HUES64 (cell line): ENCODE results near the gene AGER.

ENCODE experiments used
- H3K27ac ChIP-seq: 2 replicates; pipeline ENCODE4 v1.7.0; 2013; ENCODE audit warnings: low read depth, low read length, inconsistent platforms
- H3K27me3 ChIP-seq: 2 replicates; pipeline ENCODE4 v1.6.1; 2013; ENCODE audit warnings: mild to moderate bottlenecking, low read length; ENCODE audit not compliant: insufficient read depth
- H3K36me3 ChIP-seq: 2 replicates; pipeline ENCODE4 v1.6.1; 2013; ENCODE audit warnings: mild to moderate bottlenecking, low read length; ENCODE audit not compliant: insufficient read depth
- H3K4me1 ChIP-seq: 2 replicates; pipeline ENCODE4 v1.6.1; 2013; ENCODE audit warnings: mild to moderate bottlenecking, low read length, moderate library complexity; ENCODE audit not compliant: insufficient read depth
- H3K4me3 ChIP-seq: 2 replicates; pipeline ENCODE4 v1.5.1; 2013; ENCODE audit warnings: mild to moderate bottlenecking, low read length, moderate library complexity
- H3K9ac ChIP-seq: 2 replicates; pipeline ENCODE4 v1.6.1; 2013; ENCODE audit warnings: mild to moderate bottlenecking, low read depth, low read length
- H3K9me3 ChIP-seq: 2 replicates; pipeline ENCODE4 v1.6.1; 2013; ENCODE audit warnings: low read depth, low read length; ENCODE audit not compliant: insufficient read depth
- WGBS: fragments of 150-250, 120-280 bp; methylation state at CpG from one replicate; pipeline ENCODE4 v1.1.7; 2013; ENCODE audit warnings: missing lambda C conversion rate; 5-methylcytosine and 5-hydroxymethylcytosine counted together

The AGER gene

GRCh38 chr6:32183483-32184083 lies 470 bp downstream of the AGER start:
- no peak overlapping the region for H3K4me3 ChIP-seq
- H3K27me3 ChIP-seq = no peaks in the 10 kb centered on the region
- WGBS = 94% methylated on average over 15 of the region's 15 CpGs
- no peak overlapping the region for H3K9ac ChIP-seq
- no peak overlapping the region; the same call in 1 of the 2 replicates for H3K27ac ChIP-seq
- H3K4me1 ChIP-seq = no peaks in the 10 kb centered on the region
- H3K9me3 ChIP-seq = no peaks in the 10 kb centered on the region
- peaks cover 62% of the 10 kb centered on the region for H3K36me3 ChIP-seq

- Histone ChIP-seq H3K27ac (no peak overlapping the region; the same call in 1 of the 2 replicates), H3K9ac (no peak overlapping the region), H3K4me1 (no peaks in the 10 kb centered on the region), H3K27me3 (no peaks in the 10 kb centered on the region), H3K9me3 (no peaks in the 10 kb centered on the region), H3K36me3 (peaks cover 60% of the 10 kb centered on the region), H3K4me3 (no peak overlapping the region)
- 92% methylated on average over 3 of the region's 3 CpGs for WGBS
Measured at GRCh38 chr6:32183030-32183429, 1.0 kb downstream of the AGER start.

- no peaks in the 10 kb centered on the region for H3K27me3 ChIP-seq
- H3K4me3 ChIP-seq = no peak overlapping the region
- H3K9ac ChIP-seq = no peak overlapping the region
- H3K4me1 ChIP-seq = no peaks in the 10 kb centered on the region
- peaks cover 56% of the 10 kb centered on the region for H3K36me3 ChIP-seq
- 94% methylated on average over 10 of the region's 10 CpGs for WGBS
- H3K9me3 ChIP-seq = no peaks in the 10 kb centered on the region
- no peak overlapping the region for H3K27ac ChIP-seq
Measured at GRCh38 chr6:32182555-32182981, 1.5 kb downstream of the AGER start.

- Histone ChIP-seq H3K36me3 (peaks cover 50% of the 10 kb centered on the region), H3K9ac (no peak overlapping the region)
- WGBS = 95% methylated on average over 10 of the region's 10 CpGs
Measured at GRCh38 chr6:32181915-32182529, 2.0 kb downstream of the AGER start.

GRCh38 chr6:32181148-32181702 lies 2.8 kb downstream of the AGER start:
- H3K36me3 ChIP-seq = peaks cover 42% of the 10 kb centered on the region
- H3K9ac ChIP-seq = no peak overlapping the region
- no peaks in the 10 kb centered on the region for H3K9me3 ChIP-seq
- H3K4me1 ChIP-seq = no peaks in the 10 kb centered on the region
- H3K4me3 ChIP-seq = no peak overlapping the region
- no peaks in the 10 kb centered on the region for H3K27me3 ChIP-seq
- H3K27ac ChIP-seq = no peak overlapping the region
- 93% methylated on average over 15 of the region's 15 CpGs for whole genome bisulfite sequencing

More at GRCh38 chr6:32181915-32182529, 2.0 kb downstream of the AGER start:
- Histone ChIP-seq H3K4me1 (no peaks in the 10 kb centered on the region), H3K4me3 (no peak overlapping the region), H3K9me3 (no peaks in the 10 kb centered on the region), H3K27me3 (no peaks in the 10 kb centered on the region), H3K27ac (no peak overlapping the region)

GRCh38 chr6:32179766-32180405 lies 4.2 kb downstream of the AGER start:
- Histone ChIP-seq H3K27me3 (no peaks in the 10 kb centered on the region), H3K4me3 (no peak overlapping the region; the same call in 1 of the 2 replicates), H3K4me1 (peaks cover 3% of the 10 kb centered on the region; the same call in 1 of the 2 replicates), H3K27ac (no peak overlapping the region), H3K9me3 (no peaks in the 10 kb centered on the region), H3K36me3 (peaks cover 37% of the 10 kb centered on the region), H3K9ac (no peak overlapping the region)
- WGBS = 96% methylated on average over 9 of the region's 10 CpGs

- Histone ChIP-seq H3K9ac (peak overlapping the region; percentile 85), H3K4me3 (peak overlapping the region; percentile 97), H3K36me3 (peaks cover 39% of the 10 kb centered on the region), H3K4me1 (peaks cover 6% of the 10 kb centered on the region; the same call in 1 of the 2 replicates), H3K9me3 (no peaks in the 10 kb centered on the region), H3K27ac (peak overlapping the region; percentile 98), H3K27me3 (no peaks in the 10 kb centered on the region)
- 5% methylated on average over 24 of the region's 24 CpGs for WGBS
Measured at GRCh38 chr6:32178547-32179440, 5.3 kb downstream of the AGER start.

- Histone ChIP-seq H3K9me3 (no peaks in the 10 kb centered on the region), H3K27me3 (no peaks in the 10 kb centered on the region), H3K4me3 (peak within 1 kb of the TSS; percentile 97), H3K4me1 (peaks cover 12% of the 10 kb centered on the region; the same call in 1 of the 2 replicates), H3K27ac (peak within 1 kb of the TSS; percentile 98), H3K36me3 (peaks cover 36% of the 10 kb centered on the region), H3K9ac (peak within 1 kb of the TSS; percentile 85)
- under 1% methylated on average over 33 of the region's 33 CpGs for WGBS
Measured at GRCh38 chr6:32177788-32178546, 6.1 kb downstream of the AGER start, which contains the start of gene RNF5. Gene RNF5 (plus strand): TSS chr6:32178405. CDS start chr6:32178512, 107 bp downstream.

GRCh38 chr6:32177183-32177787 lies 6.8 kb downstream of the AGER start:
- no peaks in the 10 kb centered on the region for H3K27me3 ChIP-seq
- H3K27ac ChIP-seq = peak overlapping the region; percentile 98
- H3K9ac ChIP-seq = peak overlapping the region; percentile 85
- peak overlapping the region; percentile 97 for H3K4me3 ChIP-seq
- WGBS = 0% methylated on average over 20 of the region's 20 CpGs
- peaks cover 12% of the 10 kb centered on the region; the same call in 1 of the 2 replicates for H3K4me1 ChIP-seq
- H3K9me3 ChIP-seq = no peaks in the 10 kb centered on the region
- peaks cover 33% of the 10 kb centered on the region for H3K36me3 ChIP-seq
